Glutamatergic neuron (in vitro differentiated cells): Measurements from ENCODE around the gene ATG14. TPM values are rescaled to one million over a fixed set of nuclear protein-coding genes. Genes with fewer than 3 reads are reported as not detected.

ENCODE experiments used
- DNase-seq: peaks from one replicate; pipeline ENCODE4 v3.0.0; 2022
- H3K27ac Mint-ChIP-seq: one replicate; pipeline ENCODE4 v1.8.0; 2020; ENCODE audit warnings: mild to moderate bottlenecking, mixed read lengths, inconsistent platforms; ENCODE audit not compliant: unreplicated experiment
- H3K27me3 Mint-ChIP-seq: one replicate; pipeline ENCODE4 v1.8.0; 2020; ENCODE audit warnings: mild to moderate bottlenecking, moderate library complexity, mixed read lengths, inconsistent platforms; ENCODE audit not compliant: unreplicated experiment
- H3K36me3 Mint-ChIP-seq: one replicate; pipeline ENCODE4 v1.8.0; 2020; ENCODE audit warnings: mild to moderate bottlenecking, mixed read lengths, inconsistent platforms; ENCODE audit not compliant: unreplicated experiment
- H3K4me1 Mint-ChIP-seq: one replicate; pipeline ENCODE4 v1.8.0; 2020; ENCODE audit warnings: mild to moderate bottlenecking, low read depth, mixed read lengths, inconsistent platforms; ENCODE audit not compliant: unreplicated experiment
- H3K4me3 Mint-ChIP-seq: one replicate; pipeline ENCODE4 v1.8.0; 2020; ENCODE audit warnings: mild to moderate bottlenecking, mixed read lengths, inconsistent platforms; ENCODE audit not compliant: unreplicated experiment
- H3K9me3 Mint-ChIP-seq: one replicate; pipeline ENCODE4 v1.8.0; 2020; ENCODE audit warnings: mild to moderate bottlenecking, moderate library complexity, mixed read lengths, inconsistent platforms; ENCODE audit not compliant: unreplicated experiment
- total RNA-seq: library from RNA; stranded (reverse); fragmentation: NEBNext Ultra II Directional; extraction: Animal tissue kit (Norgen Biotek cat#: 25700); gene quantifications from one replicate; pipeline ENCODE4 v1.2.1, GENCODE V29; 2021; ENCODE audit not compliant: unreplicated experiment
- TF ChIP-seq, protein P1 (sequence below): fragments of 200-600 bp; sonication (generic); IDR thresholded peaks from one replicate; pipeline ENCODE4 v1.5.0; 2021; ENCODE audit not compliant: partially characterized antibody, unreplicated experiment

The ATG14 gene
- total RNA-seq, 1 donor from 2014 or later, result 13.5 TPM

GRCh38 chr14:55333711-55334485 is 77.7 kb downstream of the ATG14 start:
- Mint-ChIP-seq H3K9me3 (no peaks in the 10 kb centered on the region), H3K36me3 (no peaks in the 10 kb centered on the region), H3K27ac (no peak overlapping the region), H3K4me1 (peaks cover 6% of the 10 kb centered on the region), H3K27me3 (no peaks in the 10 kb centered on the region), H3K4me3 (no peak overlapping the region)
- DNase-seq, result no peak
- TF ChIP-seq, protein P1, sequence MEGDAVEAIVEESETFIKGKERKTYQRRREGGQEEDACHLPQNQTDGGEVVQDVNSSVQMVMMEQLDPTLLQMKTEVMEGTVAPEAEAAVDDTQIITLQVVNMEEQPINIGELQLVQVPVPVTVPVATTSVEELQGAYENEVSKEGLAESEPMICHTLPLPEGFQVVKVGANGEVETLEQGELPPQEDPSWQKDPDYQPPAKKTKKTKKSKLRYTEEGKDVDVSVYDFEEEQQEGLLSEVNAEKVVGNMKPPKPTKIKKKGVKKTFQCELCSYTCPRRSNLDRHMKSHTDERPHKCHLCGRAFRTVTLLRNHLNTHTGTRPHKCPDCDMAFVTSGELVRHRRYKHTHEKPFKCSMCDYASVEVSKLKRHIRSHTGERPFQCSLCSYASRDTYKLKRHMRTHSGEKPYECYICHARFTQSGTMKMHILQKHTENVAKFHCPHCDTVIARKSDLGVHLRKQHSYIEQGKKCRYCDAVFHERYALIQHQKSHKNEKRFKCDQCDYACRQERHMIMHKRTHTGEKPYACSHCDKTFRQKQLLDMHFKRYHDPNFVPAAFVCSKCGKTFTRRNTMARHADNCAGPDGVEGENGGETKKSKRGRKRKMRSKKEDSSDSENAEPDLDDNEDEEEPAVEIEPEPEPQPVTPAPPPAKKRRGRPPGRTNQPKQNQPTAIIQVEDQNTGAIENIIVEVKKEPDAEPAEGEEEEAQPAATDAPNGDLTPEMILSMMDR, result no peak

DNA sequence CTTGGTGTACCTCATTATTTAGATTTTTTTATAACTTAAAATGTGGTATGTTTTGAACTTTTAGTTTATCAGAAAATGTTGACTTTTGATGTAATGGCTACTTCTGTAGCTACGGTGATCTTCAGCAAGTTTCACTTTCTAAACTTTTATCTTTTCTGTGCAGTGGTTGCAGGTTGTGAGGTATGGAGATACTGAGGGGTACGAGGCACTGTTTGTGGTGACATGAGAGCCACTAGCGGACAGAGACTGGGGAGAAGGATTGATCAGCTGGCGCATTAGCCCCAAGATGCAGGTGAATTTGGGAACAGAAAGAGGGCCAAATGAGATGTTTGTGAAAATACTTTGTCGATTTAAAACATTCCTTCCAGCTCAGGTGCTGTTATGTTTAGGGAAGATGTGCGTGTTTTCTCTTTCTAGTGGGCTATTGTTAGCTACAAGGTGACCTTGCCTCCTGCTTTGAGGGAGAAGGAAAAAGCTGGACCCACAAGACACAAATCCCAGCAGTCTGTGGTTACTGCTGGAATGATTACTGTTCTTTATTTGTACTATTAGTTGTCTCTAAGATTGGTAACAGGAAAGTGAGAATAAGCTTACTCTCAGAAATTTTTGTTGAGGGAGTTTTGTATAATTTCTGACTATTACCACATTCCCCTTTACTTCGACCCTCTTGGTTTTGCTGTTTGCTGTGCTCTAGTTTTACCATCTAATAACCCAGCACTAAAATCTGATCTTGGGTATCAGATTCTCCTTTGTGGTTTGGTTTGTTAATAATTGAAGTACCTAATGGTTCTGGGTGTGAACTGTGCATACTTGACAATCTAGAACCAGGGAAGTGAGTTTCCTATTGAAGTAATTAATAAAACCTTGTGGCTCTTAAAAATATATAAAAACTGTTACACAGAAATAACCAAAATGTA is 78.7 kb downstream of the ATG14 start:
- Mint-ChIP-seq H3K27ac (no peak overlapping the region), H3K4me3 (no peak overlapping the region), H3K36me3 (no peaks in the 10 kb centered on the region)

GRCh38 chr14:55329999-55330710 is 81.5 kb downstream of the ATG14 start:
- no peaks in the 10 kb centered on the region for H3K27me3 Mint-ChIP-seq
- TF ChIP-seq, protein P1, result no peak
- no peaks in the 10 kb centered on the region for H3K9me3 Mint-ChIP-seq
- H3K4me3 Mint-ChIP-seq, result no peak overlapping the region
- no peaks in the 10 kb centered on the region for H3K36me3 Mint-ChIP-seq
- no peak overlapping the region for H3K27ac Mint-ChIP-seq
- DNase-seq, result no peak
- H3K4me1 Mint-ChIP-seq, result peaks cover 9% of the 10 kb centered on the region

More for the DNA sequence above, 78.7 kb downstream of the ATG14 start:
- Mint-ChIP-seq H3K4me1 (peaks cover 11% of the 10 kb centered on the region), H3K9me3 (no peaks in the 10 kb centered on the region), H3K27me3 (no peaks in the 10 kb centered on the region)
- DNase-seq, result no peak
- TF ChIP-seq, protein P1, result no peak

GRCh38 chr14:55328317-55328716 is 83.3 kb downstream of the ATG14 start:
- TF ChIP-seq, protein P1, result no peak
- Mint-ChIP-seq H3K4me3 (no peak overlapping the region), H3K27ac (no peak overlapping the region), H3K36me3 (no peaks in the 10 kb centered on the region), H3K27me3 (no peaks in the 10 kb centered on the region), H3K9me3 (no peaks in the 10 kb centered on the region), H3K4me1 (peaks cover 8% of the 10 kb centered on the region)
- no peak for DNase-seq
